HG03064 (cell line): ENCODE measurements around the gene FHAD1.
"Not testable (repeated sequence)": the region's sequence is repeated elsewhere in the genome, so short reads cannot be mapped to it uniquely, and the experiment has no call there.

ENCODE experiments used
- ATAC-seq: cut with Tn5 transposase; IDR thresholded peaks from one replicate; pipeline ENCODE4 v1.9.1; 2021; ENCODE audit warnings: low read depth; ENCODE audit not compliant: unreplicated experiment

The FHAD1 gene

GRCh38 chr1:15427280-15427666 is 180.2 kb downstream of the FHAD1 start:
- ATAC-seq, result no peak

- ATAC-seq, result not testable (repeated sequence)
These were observed 181.2 kb downstream of the FHAD1 start for GRCh38 chr1:15428252-15428651.

GRCh38 chr1:15428815-15429435 is 181.9 kb downstream of the FHAD1 start:
- no peak for ATAC-seq

GRCh38 chr1:15429701-15430149 is 182.7 kb downstream of the FHAD1 start:
- ATAC-seq, result no peak

- ATAC-seq, result no peak
These were observed 184.0 kb downstream of the FHAD1 start for GRCh38 chr1:15430787-15431570.

- ATAC-seq, result no peak
These were observed 184.5 kb downstream of the FHAD1 start for GRCh38 chr1:15431571-15431948.

GRCh38 chr1:15432324-15432723 is 185.3 kb downstream of the FHAD1 start:
- ATAC-seq, result no peak

GRCh38 chr1:15433471-15433870 is 186.4 kb downstream of the FHAD1 start:
- ATAC-seq, result no peak

- not testable (repeated sequence) for ATAC-seq
These were observed 187.7 kb downstream of the FHAD1 start for GRCh38 chr1:15434739-15435138.

- ATAC-seq, result no peak
These were observed 188.4 kb downstream of the FHAD1 start for GRCh38 chr1:15435239-15436077.

GRCh38 chr1:15436881-15437442 is 189.9 kb downstream of the FHAD1 start:
- no peak for ATAC-seq

- ATAC-seq, result no peak
These were observed 192.3 kb downstream of the FHAD1 start for GRCh38 chr1:15439325-15439724.

GRCh38 chr1:15440357-15440756 is 193.3 kb downstream of the FHAD1 start:
- no peak for ATAC-seq

GRCh38 chr1:15441247-15441646 is 194.2 kb downstream of the FHAD1 start:
- ATAC-seq, result no peak

- ATAC-seq, result no peak
These were observed 195.1 kb downstream of the FHAD1 start for GRCh38 chr1:15442119-15442518.

GRCh38 chr1:15442759-15443158 is 195.7 kb downstream of the FHAD1 start:
- no peak for ATAC-seq

- no peak for ATAC-seq
These were observed 196.3 kb downstream of the FHAD1 start for GRCh38 chr1:15443281-15443680.

- no peak for ATAC-seq
These were observed 197.7 kb downstream of the FHAD1 start for GRCh38 chr1:15444468-15445389.

- ATAC-seq, result no peak
These were observed 198.5 kb downstream of the FHAD1 start for GRCh38 chr1:15445390-15446122.
